Stimulated activated CD4-positive, alpha-beta T cell treated with anti-CD3 and anti-CD28 coated beads, TNF-alpha, amount 100 ng/mL, for 48 hours (primary cell): ENCODE data around the gene ZNF584.
"Not testable (repeated sequence)": the region's sequence is repeated elsewhere in the genome, so short reads cannot be mapped to it uniquely, and the experiment has no call there.

Experiments used
- DNase-seq, 3 donors: peaks; one replicate each; pipeline ENCODE4 v3.0.0-alpha.2; 2020; ENCODE audit warnings: low read depth in 3 of 3

Gene ZNF584

GRCh38 chr19:58403920-58404478 is 4.5 kb upstream of the ZNF584 start:
- DNase-seq, result not testable (repeated sequence)

- DNase-seq, result no peak
These were observed 1.4 kb upstream of the ZNF584 start for GRCh38 chr19:58406818-58407657.

GRCh38 chr19:58407658-58408151 is 744 bp upstream of the ZNF584 start:
- no peak for DNase-seq

GRCh38 chr19:58409010-58409790 is 751 bp downstream of the ZNF584 start:
- DNase-seq, result no peak

GRCh38 chr19:58416604-58417003 is 8.2 kb downstream of the ZNF584 start:
- no peak for DNase-seq

GRCh38 chr19:58417071-58417470 is 8.6 kb downstream of the ZNF584 start:
- DNase-seq, result no peak

GRCh38 chr19:58428617-58429016 is 20.2 kb downstream of the ZNF584 start:
- DNase-seq, result no peak

GRCh38 chr19:58429745-58430144 is 21.3 kb downstream of the ZNF584 start:
- no peak for DNase-seq

- no peak for DNase-seq
These were observed 25.8 kb downstream of the ZNF584 start for GRCh38 chr19:58434217-58434616.

GRCh38 chr19:58439576-58440554 is 31.4 kb downstream of the ZNF584 start, which contains the start of gene ZNF132:
Gene ZNF132 (minus strand): TSS chr19:58440153. CDS start chr19:58439821, 332 bp downstream.
- DNase-seq, result peak; percentile 86 to 94 (median 86)

GRCh38 chr19:58440556-58440955 is 32.1 kb downstream of the ZNF584 start:
- no peak for DNase-seq

GRCh38 chr19:58442986-58443385 is 34.5 kb downstream of the ZNF584 start:
- not testable (repeated sequence) for DNase-seq

- not testable (repeated sequence) for DNase-seq
These were observed 40.4 kb downstream of the ZNF584 start for GRCh38 chr19:58448860-58449259.

- not testable (repeated sequence) for DNase-seq
These were observed 41.5 kb downstream of the ZNF584 start for GRCh38 chr19:58449980-58450379.

- DNase-seq, result no peak
These were observed 42.5 kb downstream of the ZNF584 start for GRCh38 chr19:58450856-58451357.

GRCh38 chr19:58451358-58452101 is 43.1 kb downstream of the ZNF584 start, which contains the start of gene ZNF324B:
Gene ZNF324B (plus strand): TSS chr19:58451622. CDS start chr19:58453702, 2,080 bp downstream.
- DNase-seq, result peak; percentile 90 to 92 (median 91)

GRCh38 chr19:58453743-58454142 is 45.3 kb downstream of the ZNF584 start:
- DNase-seq, result no peak

- no peak for DNase-seq
These were observed 46.9 kb downstream of the ZNF584 start for GRCh38 chr19:58455306-58455705.

GRCh38 chr19:58456111-58456510 is 47.7 kb downstream of the ZNF584 start:
- no peak for DNase-seq

GRCh38 chr19:58460039-58460438 is 51.6 kb downstream of the ZNF584 start:
- DNase-seq, result no peak
